GM12878 (cell line): ENCODE results near the gene CIAPIN1. TPM values are rescaled to one million over a fixed set of nuclear protein-coding genes. Genes with fewer than 3 reads are reported as not detected.

ENCODE experiments used
- ATF3 ChIP-seq: IDR thresholded peaks from 2 replicates; pipeline ENCODE4 v1.6.1; 2011; ENCODE audit warnings: low read depth, mild to moderate bottlenecking, low read length, moderate library complexity, borderline replicate concordance; ENCODE audit errors: extremely low read depth
- ATF7 ChIP-seq: fragments of 450-650 bp; IDR thresholded peaks from 2 replicates; pipeline ENCODE4 v1.6.1; 2016; ENCODE audit warnings: low read depth, mild to moderate bottlenecking
- HDGF ChIP-seq: fragments of 450-650 bp; IDR thresholded peaks from 2 replicates; pipeline ENCODE4 v1.6.1; 2016; ENCODE audit warnings: antibody characterized with exemption
- IKZF2 ChIP-seq, 2 experiments: fragments of 450-650 bp; IDR thresholded peaks; 2 replicates each; pipeline ENCODE4 v1.6.1; 2017; ENCODE audit warnings: mild to moderate bottlenecking in 2 of 2, moderate library complexity in 2 of 2
- MEF2A ChIP-seq: IDR thresholded peaks from 2 replicates; pipeline ENCODE4 v1.6.1; 2011; ENCODE audit warnings: low read depth, mild to moderate bottlenecking, low read length, moderate library complexity; ENCODE audit not compliant: insufficient read depth
- MTA3 ChIP-seq: IDR thresholded peaks from 2 replicates; pipeline ENCODE4 v1.6.1; 2012; ENCODE audit warnings: low read length, inconsistent platforms, borderline replicate concordance
- MXI1 ChIP-seq: fragments of 150-350 bp; IDR thresholded peaks from 2 replicates; pipeline ENCODE4 v1.6.1; 2011; ENCODE audit warnings: low read depth, mild to moderate bottlenecking, inconsistent platforms, low read length, improper control_type of control experiment
- NFXL1 ChIP-seq: fragments of 450-650 bp; IDR thresholded peaks from 2 replicates; pipeline ENCODE4 v1.6.1; 2017; ENCODE audit warnings: antibody characterized with exemption, mild to moderate bottlenecking, borderline replicate concordance
- NRF1 ChIP-seq: conservative IDR thresholded peaks from 2 replicates; pipeline ENCODE4 v1.6.1; 2011; ENCODE audit warnings: mild to moderate bottlenecking, low read depth, low read length, improper control_type of control experiment
- PAX8 ChIP-seq: fragments of 450-650 bp; IDR thresholded peaks from 2 replicates; pipeline ENCODE4 v1.6.1; 2017; ENCODE audit warnings: mild to moderate bottlenecking, moderate library complexity
- RUNX3 ChIP-seq: IDR thresholded peaks from 2 replicates; pipeline ENCODE4 v1.6.1; 2012; ENCODE audit warnings: low read length, inconsistent platforms
- STAT3 ChIP-seq: IDR thresholded peaks from 2 replicates; pipeline ENCODE4 v1.6.1; 2011; ENCODE audit warnings: low read depth, low read length, improper control_type of control experiment
- TARDBP ChIP-seq: IDR thresholded peaks from 2 replicates; pipeline ENCODE4 v1.6.1; 2016; ENCODE audit warnings: borderline replicate concordance
- YBX1 ChIP-seq: fragments of 450-650 bp; IDR thresholded peaks from 2 replicates; pipeline ENCODE4 v1.6.1; 2016; ENCODE audit warnings: antibody characterized with exemption
- ZNF592 ChIP-seq: fragments of 450-650 bp; IDR thresholded peaks from 2 replicates; pipeline ENCODE4 v1.6.1; 2017; ENCODE audit warnings: mild to moderate bottlenecking, moderate library complexity
- polyA plus RNA-seq, 11 experiments: library from polyadenylated mRNA; depleted of rRNA in 4 of 11; unstranded in 6 of 11; stranded (reverse) in 5 of 11; fragments of >200 nt; fragmentation: Nextera tagmentation in 4 of 11; fragmentation: Illumina TruSeq in 1 of 11; extraction: Ambion mirVana in 4 of 11; extraction: Trizol in 1 of 11; gene quantifications; 1 replicate in 1 of 11; 2 replicates in 10 of 11; pipeline versions ENCODE4 v1.2.1 to v1.2.3, GENCODE V29; 2011 to 2016; ENCODE audit warnings: inconsistent platforms in 2 of 11, missing spikeins in 2 of 11, low read depth in 1 of 11
- total RNA-seq, 4 experiments: library from RNA; depleted of rRNA in 3 of 4; stranded (reverse); fragments of >200 nt in 3 of 4; fragmentation: Illumina TruSeq in 1 of 4; extraction: Trizol in 1 of 4; gene quantifications; 2 replicates each; pipeline versions ENCODE4 v1.2.1 to v1.2.3, GENCODE V29; 2013 to 2021
- TF ChIP-seq, protein P1 (sequence below): fragments of 450-650 bp; IDR thresholded peaks from 2 replicates; pipeline ENCODE4 v1.6.1; 2014; ENCODE audit warnings: mild to moderate bottlenecking

Gene CIAPIN1
- total and polyA plus RNA-seq, 10 of the 15 experiments (the other 5 are each of a cell fraction or from before 2014, with no cell fraction given) = 46.2 to 150 (median 54.3) TPM

DNA sequence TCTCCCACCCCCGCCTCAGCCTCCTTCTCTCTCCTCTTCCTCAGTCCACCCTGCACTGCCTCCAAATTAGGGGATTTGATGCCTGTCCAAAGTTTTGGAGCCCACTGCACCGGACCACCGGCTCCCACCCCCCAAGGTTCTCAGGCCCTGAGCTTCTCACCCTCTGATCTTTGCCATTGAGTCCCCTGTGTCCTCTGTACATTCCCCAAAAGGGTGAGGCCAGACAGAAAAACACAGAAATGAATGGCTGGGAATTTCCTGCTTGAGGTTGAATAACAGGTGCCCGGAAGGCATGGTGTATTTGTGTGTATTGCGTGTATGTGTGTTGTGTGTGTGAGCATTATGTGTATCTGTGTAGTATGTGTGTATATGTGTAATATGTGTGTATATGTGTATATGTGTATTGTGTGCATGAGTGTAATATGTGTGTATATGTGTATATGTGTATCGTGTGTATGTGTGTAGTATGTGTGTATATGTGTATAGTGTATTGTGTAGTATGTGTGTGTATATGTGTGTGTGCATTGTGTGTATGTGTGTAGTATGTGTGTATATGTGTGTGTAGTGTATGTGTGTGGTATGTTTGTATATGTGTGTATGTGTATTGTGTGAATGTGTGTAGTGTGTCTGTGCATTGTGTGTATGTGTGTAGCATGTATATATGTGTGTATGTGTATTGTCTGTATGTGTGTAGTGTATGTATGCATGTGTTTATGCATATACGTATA lies 58.7 kb downstream of the CIAPIN1 start (continued):
- TF ChIP-seq ATF3 = no peak
- TF ChIP-seq MEF2A = peak; percentile 63; the same call in 1 of the 2 replicates
- peak; percentile 71; the same call in 1 of the 2 replicates for TF ChIP-seq MTA3
- TF ChIP-seq MXI1 = peak; percentile 35; the same call in 1 of the 2 replicates
- no peak for TF ChIP-seq YBX1
- TF ChIP-seq, protein P1, sequence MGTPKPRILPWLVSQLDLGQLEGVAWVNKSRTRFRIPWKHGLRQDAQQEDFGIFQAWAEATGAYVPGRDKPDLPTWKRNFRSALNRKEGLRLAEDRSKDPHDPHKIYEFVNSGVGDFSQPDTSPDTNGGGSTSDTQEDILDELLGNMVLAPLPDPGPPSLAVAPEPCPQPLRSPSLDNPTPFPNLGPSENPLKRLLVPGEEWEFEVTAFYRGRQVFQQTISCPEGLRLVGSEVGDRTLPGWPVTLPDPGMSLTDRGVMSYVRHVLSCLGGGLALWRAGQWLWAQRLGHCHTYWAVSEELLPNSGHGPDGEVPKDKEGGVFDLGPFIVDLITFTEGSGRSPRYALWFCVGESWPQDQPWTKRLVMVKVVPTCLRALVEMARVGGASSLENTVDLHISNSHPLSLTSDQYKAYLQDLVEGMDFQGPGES = no peak
- TF ChIP-seq TARDBP = no peak
- TF ChIP-seq RUNX3 = peak; percentile 95
- TF ChIP-seq IKZF2 (IDR thresholded peaks at IDR 0.05) = peak; percentile 74 to 79
- TF ChIP-seq PAX8 = peak; percentile 94; the same call in 1 of the 2 replicates
- TF ChIP-seq HDGF = peak; percentile 97
- TF ChIP-seq ZNF592 = no peak
- no peak for TF ChIP-seq ATF7
- 0 out of 2 replicates have a peak, but pooled peaks have one; percentile 61 for TF ChIP-seq STAT3
- no peak for TF ChIP-seq NRF1
- no peak for TF ChIP-seq NFXL1
- TF ChIP-seq, all 136 proteins: peak for 51
